Loucy (cell line): Measurements from ENCODE around the gene PHTF2.

Experiments used
- EZH2phosphoT487 ChIP-seq: fragments of 200-600 bp; IDR thresholded peaks from 2 replicates; pipeline ENCODE4 v1.6.1; 2018; ENCODE audit warnings: antibody characterized with exemption, mild to moderate bottlenecking, moderate library complexity, borderline replicate concordance
- TF ChIP-seq, protein P1 (sequence below): fragments of 200-600 bp; sonication (generic); conservative IDR thresholded peaks from 2 replicates; pipeline ENCODE4 v1.5.1; 2014; ENCODE audit warnings: mild to moderate bottlenecking, antibody characterized with exemption, low read length

- TF ChIP-seq, protein P1, sequence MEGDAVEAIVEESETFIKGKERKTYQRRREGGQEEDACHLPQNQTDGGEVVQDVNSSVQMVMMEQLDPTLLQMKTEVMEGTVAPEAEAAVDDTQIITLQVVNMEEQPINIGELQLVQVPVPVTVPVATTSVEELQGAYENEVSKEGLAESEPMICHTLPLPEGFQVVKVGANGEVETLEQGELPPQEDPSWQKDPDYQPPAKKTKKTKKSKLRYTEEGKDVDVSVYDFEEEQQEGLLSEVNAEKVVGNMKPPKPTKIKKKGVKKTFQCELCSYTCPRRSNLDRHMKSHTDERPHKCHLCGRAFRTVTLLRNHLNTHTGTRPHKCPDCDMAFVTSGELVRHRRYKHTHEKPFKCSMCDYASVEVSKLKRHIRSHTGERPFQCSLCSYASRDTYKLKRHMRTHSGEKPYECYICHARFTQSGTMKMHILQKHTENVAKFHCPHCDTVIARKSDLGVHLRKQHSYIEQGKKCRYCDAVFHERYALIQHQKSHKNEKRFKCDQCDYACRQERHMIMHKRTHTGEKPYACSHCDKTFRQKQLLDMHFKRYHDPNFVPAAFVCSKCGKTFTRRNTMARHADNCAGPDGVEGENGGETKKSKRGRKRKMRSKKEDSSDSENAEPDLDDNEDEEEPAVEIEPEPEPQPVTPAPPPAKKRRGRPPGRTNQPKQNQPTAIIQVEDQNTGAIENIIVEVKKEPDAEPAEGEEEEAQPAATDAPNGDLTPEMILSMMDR, result no peak
- no peak for TF ChIP-seq EZH2phosphoT487
These were observed 90.4 kb downstream of the PHTF2 start for GRCh38 chr7:77888998-77889397.
